Left ventricle myocardium inferior (tissue), 1 donor: ENCODE results near the gene PCNT. TPM values are rescaled to one million over a fixed set of nuclear protein-coding genes. Genes with fewer than 3 reads are reported as not detected.
"Not testable (repeated sequence)": the region's sequence is repeated elsewhere in the genome, so short reads cannot be mapped to it uniquely, and the experiment has no call there.

Experiments used
- DNase-seq: peaks from one replicate; pipeline ENCODE4 v3.0.0-alpha.2; 2020
- H3K27ac ChIP-seq: fragments of 200-600 bp; replicated peaks from 2 replicates; pipeline ENCODE4 v1.8.0; 2021
- H3K27me3 ChIP-seq: fragments of 200-600 bp; 2 replicates; pipeline ENCODE4 v1.8.0; 2021; ENCODE audit warnings: low read depth
- H3K36me3 ChIP-seq: fragments of 200-600 bp; 2 replicates; pipeline ENCODE4 v1.8.0; 2021
- H3K4me1 ChIP-seq: fragments of 200-600 bp; 2 replicates; pipeline ENCODE4 v1.8.0; 2021
- H3K4me3 ChIP-seq: fragments of 200-600 bp; 2 replicates; pipeline ENCODE4 v1.8.0; 2021; ENCODE audit warnings: mild to moderate bottlenecking, moderate library complexity
- H3K9me3 ChIP-seq: fragments of 200-600 bp; replicated peaks from 2 replicates; pipeline ENCODE4 v1.8.0; 2021
- CTCF ChIP-seq: fragments of 200-600 bp; IDR thresholded peaks from 2 replicates; pipeline ENCODE4 v1.8.0; 2021; ENCODE audit warnings: antibody characterized with exemption, mild to moderate bottlenecking, borderline replicate concordance
- intact Hi-C: fragments of 100-400 bp; cut with micrococcal nuclease; formaldehyde crosslinking; loops from one replicate; pipeline ENCODE4 v1.11.0; 2022
- total RNA-seq: library from RNA; stranded (reverse); fragmentation: NEBNext Ultra II Directional; extraction: Animal tissue kit (Norgen Biotek cat#: 25700); gene quantifications from one replicate; pipeline ENCODE4 v1.2.1, GENCODE V29; 2021
- donor health status: DM: no; HTN: yes; CAD: no; lungs with severe emphysema.

Gene PCNT
- total RNA-seq, 1 donor from 2014 or later: 36.3 TPM

- H3K27ac ChIP-seq: no peak overlapping the region
- H3K4me3 ChIP-seq: no peak overlapping the region
- DNase-seq: no peak
- H3K9me3 ChIP-seq: no peaks in the 10 kb centered on the region
- peaks cover 14% of the 10 kb centered on the region for H3K4me1 ChIP-seq
- peaks cover 7% of the 10 kb centered on the region for H3K36me3 ChIP-seq
- intact Hi-C loops: no loop called here
- H3K27me3 ChIP-seq: peaks cover 9% of the 10 kb centered on the region
- TF ChIP-seq CTCF: no peak
Observed at GRCh38 chr21:46301759-46302158, 22.2 kb upstream of the PCNT start.

- intact Hi-C loops: no loop called here
- Histone ChIP-seq H3K27me3 (no peaks in the 10 kb centered on the region), H3K4me1 (no peaks in the 10 kb centered on the region), H3K27ac (no peak overlapping the region), H3K36me3 (peaks cover 7% of the 10 kb centered on the region), H3K4me3 (no peak overlapping the region), H3K9me3 (no peaks in the 10 kb centered on the region)
- DNase-seq: no peak
- no peak for TF ChIP-seq CTCF
Observed at GRCh38 chr21:46304437-46304836, 19.5 kb upstream of the PCNT start.

DNA sequence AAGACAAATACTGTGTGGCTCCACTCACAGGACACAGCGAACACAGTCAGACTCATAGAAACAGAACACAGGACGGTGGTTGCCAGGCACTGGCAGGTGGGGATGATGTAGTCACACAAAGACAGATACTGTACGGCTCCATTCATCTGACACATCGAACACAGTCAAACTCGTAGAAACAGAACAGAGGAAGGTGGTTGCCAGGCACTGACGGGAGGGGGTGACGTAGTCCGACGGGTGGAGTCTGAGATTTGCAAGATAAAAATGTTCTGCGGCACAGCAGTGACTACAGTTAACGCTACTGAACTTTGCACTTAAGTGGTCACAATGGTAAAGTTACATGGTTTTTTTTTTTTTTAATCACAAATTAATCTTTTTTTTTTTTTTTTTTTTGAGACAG, 19.0 kb upstream of the PCNT start:
- H3K27me3 ChIP-seq: no peaks in the 10 kb centered on the region
- TF ChIP-seq CTCF: no peak
- DNase-seq: no peak
- no peaks in the 10 kb centered on the region for H3K9me3 ChIP-seq
- no peak overlapping the region for H3K4me3 ChIP-seq
- no peaks in the 10 kb centered on the region for H3K4me1 ChIP-seq
- no peak overlapping the region for H3K27ac ChIP-seq
- H3K36me3 ChIP-seq: peaks cover 7% of the 10 kb centered on the region
- intact Hi-C loops: no loop called here

GRCh38 chr21:46307625-46308024, 16.3 kb upstream of the PCNT start:
- TF ChIP-seq CTCF: no peak
- Histone ChIP-seq H3K36me3 (no peaks in the 10 kb centered on the region), H3K4me1 (no peaks in the 10 kb centered on the region), H3K9me3 (no peaks in the 10 kb centered on the region), H3K27ac (no peak overlapping the region), H3K4me3 (no peak overlapping the region), H3K27me3 (no peaks in the 10 kb centered on the region)
- no peak for DNase-seq
- intact Hi-C loops: no loop called here

DNA sequence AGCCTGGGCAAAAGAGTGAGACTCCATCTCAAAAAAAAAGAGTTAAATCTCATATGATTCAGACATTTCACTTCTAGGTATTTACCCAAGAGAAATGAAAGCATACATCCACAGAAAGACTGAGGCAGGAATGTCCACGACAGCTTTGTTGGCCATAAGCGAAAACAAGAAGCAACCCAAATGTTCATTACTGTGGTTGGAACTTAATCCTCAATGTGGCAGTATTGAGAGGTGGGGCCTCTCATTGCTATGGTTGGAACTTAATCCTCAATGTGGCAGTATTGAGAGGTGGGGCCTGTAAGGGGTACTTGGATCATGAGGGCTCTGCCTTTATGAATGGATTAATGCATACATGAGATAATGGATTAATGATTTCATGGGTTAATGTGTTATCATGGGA, 15.5 kb upstream of the PCNT start:
- no peaks in the 10 kb centered on the region for H3K4me1 ChIP-seq
- no peak for TF ChIP-seq CTCF
- intact Hi-C loops: no loop called here

DNA sequence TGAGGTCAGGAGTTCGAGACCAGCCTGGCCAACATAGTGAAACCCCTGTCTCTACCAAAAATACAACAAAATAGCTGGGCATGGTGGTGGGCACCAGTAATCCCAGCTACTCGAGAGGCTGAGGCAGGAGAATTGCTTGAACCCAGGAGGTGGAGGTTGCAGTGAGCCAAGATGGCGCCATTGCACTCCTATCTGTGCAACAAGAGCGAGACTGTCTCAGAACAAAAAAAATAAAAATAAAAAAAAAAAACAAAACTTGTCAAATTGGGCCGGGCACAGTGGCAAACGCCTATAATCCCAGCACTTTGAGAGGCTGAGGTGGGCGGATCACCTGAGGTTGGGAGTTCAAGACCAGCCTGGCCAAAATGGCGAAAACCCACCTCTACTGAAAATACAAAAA, 13.7 kb upstream of the PCNT start:
- H3K36me3 ChIP-seq, H3K4me3 ChIP-seq, H3K9me3 ChIP-seq, H3K4me1 ChIP-seq, H3K27me3 ChIP-seq, intact Hi-C loops, H3K27ac ChIP-seq, DNase-seq: not testable (repeated sequence)

More for the DNA sequence above, 15.5 kb upstream of the PCNT start:
- Histone ChIP-seq H3K36me3 (no peaks in the 10 kb centered on the region), H3K4me3 (no peak overlapping the region), H3K27me3 (no peaks in the 10 kb centered on the region), H3K9me3 (no peaks in the 10 kb centered on the region), H3K27ac (no peak overlapping the region)
- DNase-seq: no peak
